ENCODE results near the gene CACNG8.
"Not testable (repeated sequence)": the region's sequence is repeated elsewhere in the genome, so short reads cannot be mapped to it uniquely, and the experiment has no call there.

Gene CACNG8

DNA sequence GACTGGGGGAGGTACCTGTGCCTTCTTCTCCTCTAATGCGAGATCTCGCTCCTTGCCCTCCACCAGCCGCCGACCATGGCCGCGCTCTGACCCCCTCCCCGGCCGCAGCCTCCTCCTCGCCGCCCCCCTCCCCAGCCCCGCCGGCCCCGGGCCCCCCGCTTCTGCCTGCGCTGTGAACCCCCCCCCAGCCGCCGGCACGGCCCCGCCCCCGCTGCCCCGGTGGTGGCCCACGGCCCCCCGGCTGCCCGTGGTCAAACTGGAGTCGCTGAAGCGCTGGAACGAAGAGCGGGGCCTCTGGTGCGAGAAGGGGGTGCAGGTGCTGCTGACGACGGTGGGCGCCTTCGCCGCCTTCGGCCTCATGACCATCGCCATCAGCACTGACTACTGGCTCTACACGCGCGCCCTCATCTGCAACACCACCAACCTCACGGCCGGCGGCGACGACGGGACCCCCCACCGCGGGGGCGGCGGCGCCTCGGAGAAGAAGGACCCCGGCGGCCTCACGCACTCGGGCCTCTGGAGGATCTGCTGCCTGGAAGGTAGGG is at the start of gene CACNG8:
TSS of gene CACNG8 (plus strand) at position 51 of the 545 bp plus-strand sequence.
- in situ Hi-C loops (cut with HindIII; ENCODE audit: low sequenced_read_pairs), result no loop called here

DNA sequence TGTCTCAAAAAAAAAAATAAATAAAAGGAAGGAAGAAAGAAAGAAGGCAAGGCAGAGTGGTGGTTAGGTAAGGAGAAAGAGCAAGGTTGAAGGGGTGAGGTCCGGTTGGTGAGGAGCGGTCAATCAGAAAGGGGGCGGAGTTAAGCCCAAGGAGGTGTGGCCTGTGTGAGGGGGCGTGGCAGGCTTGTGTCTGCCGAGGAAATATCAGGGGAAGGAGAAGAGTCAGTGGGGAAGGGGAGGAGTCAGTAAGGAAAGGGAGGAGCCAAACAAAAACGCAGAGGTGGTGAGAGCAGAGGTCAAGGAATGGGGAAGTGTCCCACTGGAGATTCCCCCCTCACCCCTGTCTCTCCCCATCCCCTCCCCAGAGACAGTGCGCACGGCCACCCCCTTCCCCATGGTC is 47.7 kb upstream of the CACNG8 start:
- in situ Hi-C loops (cut with HindIII; ENCODE audit: low sequenced_read_pairs), result loop anchor here (25.0 kb wide), 1 partner anchor 122 kb away; no protein-coding TSS in a partner anchor

- in situ Hi-C loops (cut with HindIII; ENCODE audit: low sequenced_read_pairs), result loop anchor here (25.0 kb wide), 1 partner anchor 121 kb away; no protein-coding TSS in a partner anchor
These were observed 46.7 kb upstream of the CACNG8 start for GRCh38 chr19:53916004-53916403.

DNA sequence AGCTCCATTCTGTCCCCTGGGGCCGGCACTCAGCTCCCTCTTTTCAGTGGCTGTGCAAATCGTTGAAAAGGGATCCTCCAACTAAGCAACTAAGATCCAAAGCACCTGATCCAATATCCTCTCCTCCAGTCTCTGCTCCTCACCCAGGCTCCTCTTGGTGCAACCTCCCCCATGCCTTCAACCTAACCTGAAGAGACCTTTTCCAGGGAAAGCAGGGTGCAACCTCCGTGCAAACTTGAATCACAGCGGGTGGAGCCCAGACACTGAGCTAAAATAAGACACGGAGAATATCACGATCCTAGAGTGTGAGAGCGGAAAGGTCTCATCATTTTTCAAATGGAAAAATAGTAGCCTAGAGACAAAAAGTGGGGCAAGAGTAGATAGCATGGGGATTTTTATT is 45.4 kb upstream of the CACNG8 start:
- in situ Hi-C loops (cut with HindIII; ENCODE audit: low sequenced_read_pairs), result loop anchor here (25.0 kb wide), 1 partner anchor 120 kb away; no protein-coding TSS in a partner anchor

GRCh38 chr19:53927739-53928138 is 35.0 kb upstream of the CACNG8 start:
- in situ Hi-C loops (cut with HindIII; ENCODE audit: low sequenced_read_pairs), result no loop called here

DNA sequence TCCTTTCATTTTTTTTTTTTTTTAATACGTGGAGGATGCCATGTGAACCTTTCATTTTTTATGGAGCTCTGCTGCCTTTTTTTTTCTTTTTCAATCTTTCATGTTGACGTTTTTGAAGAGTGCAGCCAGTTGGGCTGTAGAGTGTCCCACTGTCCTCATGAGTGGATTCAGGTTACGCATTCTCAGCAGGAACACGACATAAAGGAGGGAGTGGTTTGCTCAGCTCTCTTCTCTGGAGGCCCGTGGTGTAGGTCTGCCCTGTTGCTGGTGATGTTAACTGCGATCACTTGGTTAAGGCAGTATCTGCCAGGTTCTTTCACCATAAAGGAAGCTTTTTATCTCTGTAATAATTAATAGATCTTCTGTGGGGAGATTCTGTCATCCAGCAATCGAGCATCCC is 26.7 kb upstream of the CACNG8 start:
- in situ Hi-C loops (cut with HindIII; ENCODE audit: low sequenced_read_pairs), result no loop called here

- in situ Hi-C loops (cut with HindIII; ENCODE audit: low sequenced_read_pairs), result no loop called here
These were observed 20.5 kb upstream of the CACNG8 start for GRCh38 chr19:53942001-53942786.

GRCh38 chr19:53944416-53944815 is 18.3 kb upstream of the CACNG8 start:
- in situ Hi-C loops (cut with HindIII; ENCODE audit: low sequenced_read_pairs), result no loop called here

GRCh38 chr19:53944933-53945332 is 17.8 kb upstream of the CACNG8 start:
- in situ Hi-C loops (cut with HindIII; ENCODE audit: low sequenced_read_pairs), result no loop called here

GRCh38 chr19:53945441-53945840 is 17.3 kb upstream of the CACNG8 start:
- in situ Hi-C loops (cut with HindIII; ENCODE audit: low sequenced_read_pairs), result no loop called here

DNA sequence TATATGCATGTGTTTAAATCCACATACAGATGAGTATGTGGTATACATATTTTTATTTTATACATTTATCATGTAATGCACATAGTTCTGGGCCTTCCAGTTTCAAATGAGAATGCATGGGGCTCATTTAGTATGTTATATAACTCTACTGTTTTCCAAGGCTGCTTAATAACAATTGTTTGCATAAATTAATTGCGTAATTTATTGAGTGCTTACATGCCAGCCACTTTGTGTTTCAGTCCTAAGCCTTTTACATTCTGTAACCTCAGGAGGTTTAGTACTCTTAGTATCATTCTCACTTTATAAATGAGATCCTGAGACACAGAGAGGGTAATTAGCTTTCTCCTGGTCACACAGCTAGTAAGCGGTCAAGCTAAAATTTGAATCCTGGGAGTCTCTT is 16.7 kb upstream of the CACNG8 start:
- in situ Hi-C loops (cut with HindIII; ENCODE audit: low sequenced_read_pairs), result no loop called here

DNA sequence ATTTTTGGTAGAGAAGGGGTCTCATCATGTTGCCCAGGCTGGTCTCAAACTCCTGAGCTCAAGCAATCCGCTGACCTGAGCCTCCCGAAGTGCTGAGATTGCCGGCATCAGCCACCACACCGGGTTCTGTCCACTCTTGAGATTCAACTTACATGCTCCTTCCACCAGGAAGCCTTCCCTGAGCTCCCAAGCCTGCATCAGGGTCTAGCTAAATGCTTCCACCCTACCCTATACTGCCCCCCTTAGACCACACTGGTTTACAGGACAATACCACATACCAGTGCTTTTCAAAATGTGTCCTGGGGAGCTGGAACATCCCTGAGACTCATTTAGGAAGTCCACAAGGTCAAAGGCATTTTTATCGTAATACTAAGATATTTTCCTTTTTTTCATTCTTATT is 15.1 kb upstream of the CACNG8 start:
- in situ Hi-C loops (cut with HindIII; ENCODE audit: low sequenced_read_pairs), result no loop called here

GRCh38 chr19:53948611-53949010 is 14.1 kb upstream of the CACNG8 start:
- in situ Hi-C loops (cut with HindIII; ENCODE audit: low sequenced_read_pairs), result not testable (repeated sequence)

GRCh38 chr19:53951436-53951835 is 11.3 kb upstream of the CACNG8 start:
- in situ Hi-C loops (cut with HindIII; ENCODE audit: low sequenced_read_pairs), result loop anchor here (10.0 kb wide), 2 partner anchors 47 to 137 kb away; partner anchors contain the start of gene CACNG7

DNA sequence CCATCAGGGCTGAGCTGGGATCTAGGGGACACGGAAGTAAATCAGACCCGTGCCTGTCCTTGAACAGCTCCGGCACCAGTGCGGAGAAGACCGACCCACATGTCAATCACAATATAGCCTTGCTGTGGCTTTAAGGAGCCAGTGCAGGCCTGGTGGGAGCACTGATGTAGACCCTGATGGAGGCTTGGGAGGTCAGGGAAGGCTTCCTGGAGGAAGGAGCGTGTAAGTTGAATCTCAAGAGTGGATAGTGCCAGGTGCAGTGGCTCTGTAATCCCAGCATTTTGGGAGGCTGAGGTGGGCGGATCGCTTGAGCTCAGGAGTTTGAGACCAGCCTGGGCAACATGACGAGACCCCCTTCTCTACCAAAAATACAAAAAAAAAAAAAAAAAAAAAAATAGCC is 10.8 kb upstream of the CACNG8 start:
- in situ Hi-C loops (cut with HindIII; ENCODE audit: low sequenced_read_pairs), result loop anchor here (10.0 kb wide), 2 partner anchors 47 to 137 kb away; partner anchors contain the start of gene CACNG7

GRCh38 chr19:53953383-53953782 is 9.4 kb upstream of the CACNG8 start:
- in situ Hi-C loops (cut with HindIII; ENCODE audit: low sequenced_read_pairs), result loop anchor here (10.0 kb wide), 2 partner anchors 49 to 139 kb away; partner anchors contain the start of gene CACNG7

DNA sequence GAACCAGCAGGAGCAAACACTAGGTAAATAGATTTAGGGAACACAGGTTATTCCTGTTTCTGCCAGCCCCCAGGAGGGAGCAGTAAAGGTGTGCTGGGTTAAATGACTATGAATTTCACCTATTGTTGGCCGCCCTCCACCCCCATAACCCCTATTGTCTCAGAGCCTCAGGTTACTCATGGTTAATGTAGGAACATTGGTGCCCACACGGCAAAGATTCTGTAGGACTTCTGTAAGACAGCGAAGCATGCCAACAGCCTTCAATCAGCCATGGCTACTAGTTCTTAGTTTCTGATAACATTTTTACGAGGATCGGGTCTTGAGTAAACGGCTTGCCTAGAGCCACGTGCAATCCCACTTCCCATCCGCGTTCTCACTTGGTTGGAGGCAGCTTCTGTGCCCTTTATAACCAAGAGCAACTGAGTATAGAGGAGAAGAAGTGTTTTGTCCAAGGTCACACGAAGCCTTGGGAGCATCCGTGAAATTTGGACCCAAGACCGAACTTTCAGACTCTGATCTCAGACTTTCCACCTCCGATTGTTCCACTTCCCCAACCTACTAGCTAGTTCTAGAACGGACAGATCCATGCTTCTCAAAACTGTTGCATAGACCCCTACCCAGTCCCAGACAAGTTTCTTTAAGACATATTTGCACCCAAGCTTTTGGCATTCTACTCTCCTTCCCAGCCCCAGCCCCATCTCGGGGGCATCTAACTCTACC is 5.1 kb upstream of the CACNG8 start:
- in situ Hi-C loops (cut with HindIII; ENCODE audit: low sequenced_read_pairs), result loop anchor here (10.0 kb wide), 2 partner anchors 53 to 143 kb away; partner anchors contain the start of gene CACNG7

- in situ Hi-C loops (cut with HindIII; ENCODE audit: low sequenced_read_pairs), result loop anchor here (10.0 kb wide), 2 partner anchors 53 to 143 kb away; partner anchors contain the start of gene CACNG7
These were observed 4.6 kb upstream of the CACNG8 start for GRCh38 chr19:53958168-53958571.

- in situ Hi-C loops (cut with HindIII; ENCODE audit: low sequenced_read_pairs), result loop anchor here (10.0 kb wide), 2 partner anchors 54 to 144 kb away; partner anchors contain the start of gene CACNG7
These were observed 3.6 kb upstream of the CACNG8 start for GRCh38 chr19:53958823-53959757.

DNA sequence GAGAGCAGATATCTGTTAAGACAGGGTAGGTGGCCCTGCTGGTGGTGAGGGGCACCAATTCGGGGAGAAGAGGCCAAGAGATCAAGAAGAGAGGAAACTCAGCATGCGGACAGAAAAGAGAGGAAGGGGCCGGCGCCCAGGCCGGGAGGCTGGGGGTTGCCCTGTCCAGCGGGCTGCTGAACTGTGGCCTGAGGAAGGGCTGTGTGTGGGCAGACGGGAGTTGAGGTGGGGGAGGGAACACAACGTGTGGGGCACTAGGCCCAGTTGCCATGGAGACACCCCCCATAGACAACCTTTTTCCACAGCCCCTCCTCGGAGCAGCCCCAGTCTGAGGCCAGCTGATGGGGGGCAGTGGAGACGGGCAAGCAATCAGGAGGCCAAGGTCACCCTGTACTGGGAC is 2.5 kb upstream of the CACNG8 start:
- in situ Hi-C loops (cut with HindIII; ENCODE audit: low sequenced_read_pairs), result no loop called here

Data from endothelial cell of hepatic sinusoid (primary cell).